GM06990 (cell line): Measurements from ENCODE around the gene FHIP1B.
"Not testable (repeated sequence)": the region's sequence is repeated elsewhere in the genome, so short reads cannot be mapped to it uniquely, and the experiment has no call there.

Experiments
- DNase-seq: peaks from one replicate; pipeline ENCODE4 v3.0.0-alpha.2; 2011; ENCODE audit not compliant: insufficient read length; ENCODE audit errors: extremely low read depth
- H3K27me3 ChIP-seq: replicated peaks from 2 replicates; pipeline ENCODE4 v1.6.0; 2011; ENCODE audit warnings: low read length; ENCODE audit not compliant: control insufficient read depth, insufficient read depth
- H3K36me3 ChIP-seq: 2 replicates; pipeline ENCODE4 v1.5.1; 2011; ENCODE audit warnings: low read length; ENCODE audit not compliant: control insufficient read depth, insufficient read depth
- H3K4me3 ChIP-seq: replicated peaks from 2 replicates; pipeline ENCODE4 v1.5.1; 2011; ENCODE audit warnings: low read depth, mild to moderate bottlenecking, control low read depth, low read length
- TF ChIP-seq, protein P1 (sequence below): IDR thresholded peaks from 2 replicates; pipeline ENCODE4 v1.5.1; 2011; ENCODE audit warnings: low read length, control low read depth, mild to moderate bottlenecking, inconsistent platforms; ENCODE audit not compliant: insufficient read depth, poor library complexity, severe bottlenecking

Gene FHIP1B

DNA sequence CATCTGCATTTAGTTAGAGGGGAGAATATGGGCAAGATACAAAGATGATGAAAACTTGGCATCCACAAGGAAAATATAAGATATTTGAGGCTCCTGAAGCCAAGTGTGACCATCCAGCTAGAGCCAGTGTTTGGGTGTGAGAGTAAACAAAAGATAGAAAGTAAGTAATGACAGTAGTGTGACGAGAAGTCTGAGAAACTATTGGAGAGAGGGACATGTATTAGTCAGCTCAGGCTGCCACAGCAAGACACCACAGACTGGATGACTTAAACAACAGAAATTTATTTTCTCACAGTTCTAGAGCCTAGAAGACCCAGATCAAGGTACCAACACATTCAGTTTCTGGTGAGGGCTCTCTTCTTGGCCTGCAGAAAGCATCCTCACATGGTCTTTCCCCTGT, 18.8 kb upstream of the FHIP1B start:
- no peaks in the 10 kb centered on the region for H3K36me3 ChIP-seq
- TF ChIP-seq, protein P1, sequence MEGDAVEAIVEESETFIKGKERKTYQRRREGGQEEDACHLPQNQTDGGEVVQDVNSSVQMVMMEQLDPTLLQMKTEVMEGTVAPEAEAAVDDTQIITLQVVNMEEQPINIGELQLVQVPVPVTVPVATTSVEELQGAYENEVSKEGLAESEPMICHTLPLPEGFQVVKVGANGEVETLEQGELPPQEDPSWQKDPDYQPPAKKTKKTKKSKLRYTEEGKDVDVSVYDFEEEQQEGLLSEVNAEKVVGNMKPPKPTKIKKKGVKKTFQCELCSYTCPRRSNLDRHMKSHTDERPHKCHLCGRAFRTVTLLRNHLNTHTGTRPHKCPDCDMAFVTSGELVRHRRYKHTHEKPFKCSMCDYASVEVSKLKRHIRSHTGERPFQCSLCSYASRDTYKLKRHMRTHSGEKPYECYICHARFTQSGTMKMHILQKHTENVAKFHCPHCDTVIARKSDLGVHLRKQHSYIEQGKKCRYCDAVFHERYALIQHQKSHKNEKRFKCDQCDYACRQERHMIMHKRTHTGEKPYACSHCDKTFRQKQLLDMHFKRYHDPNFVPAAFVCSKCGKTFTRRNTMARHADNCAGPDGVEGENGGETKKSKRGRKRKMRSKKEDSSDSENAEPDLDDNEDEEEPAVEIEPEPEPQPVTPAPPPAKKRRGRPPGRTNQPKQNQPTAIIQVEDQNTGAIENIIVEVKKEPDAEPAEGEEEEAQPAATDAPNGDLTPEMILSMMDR = no peak
- H3K27me3 ChIP-seq = no peaks in the 10 kb centered on the region; the same call in 1 of the 2 replicates
- no peak for DNase-seq
- no peak overlapping the region for H3K4me3 ChIP-seq

DNA sequence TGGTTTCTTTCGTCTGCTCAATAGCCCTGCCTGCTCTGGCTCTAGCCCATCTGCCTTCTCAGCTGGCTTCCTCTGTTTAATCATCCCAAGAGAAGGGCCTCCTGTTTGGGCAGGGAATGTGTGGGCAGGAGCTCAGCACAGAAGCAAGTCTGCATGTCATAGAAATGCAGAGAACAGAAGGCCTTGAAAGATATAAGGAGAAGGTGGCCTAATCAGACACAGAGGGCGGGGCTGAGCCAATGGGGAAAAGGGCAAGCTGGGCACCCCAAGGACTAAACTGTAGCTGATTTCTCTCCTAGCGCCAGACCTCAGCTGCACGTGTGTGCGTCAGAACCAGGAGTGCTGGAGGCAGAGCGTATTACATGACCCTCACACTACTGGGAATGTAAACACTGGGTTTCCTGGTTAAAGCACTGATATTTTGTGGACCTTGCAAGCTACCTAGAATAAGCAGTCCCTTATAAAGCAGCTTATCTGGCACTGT, 17.6 kb upstream of the FHIP1B start:
- no peaks in the 10 kb centered on the region for H3K36me3 ChIP-seq
- no peak overlapping the region for H3K4me3 ChIP-seq
- TF ChIP-seq, protein P1 = no peak
- DNase-seq = no peak
- H3K27me3 ChIP-seq = no peaks in the 10 kb centered on the region

DNA sequence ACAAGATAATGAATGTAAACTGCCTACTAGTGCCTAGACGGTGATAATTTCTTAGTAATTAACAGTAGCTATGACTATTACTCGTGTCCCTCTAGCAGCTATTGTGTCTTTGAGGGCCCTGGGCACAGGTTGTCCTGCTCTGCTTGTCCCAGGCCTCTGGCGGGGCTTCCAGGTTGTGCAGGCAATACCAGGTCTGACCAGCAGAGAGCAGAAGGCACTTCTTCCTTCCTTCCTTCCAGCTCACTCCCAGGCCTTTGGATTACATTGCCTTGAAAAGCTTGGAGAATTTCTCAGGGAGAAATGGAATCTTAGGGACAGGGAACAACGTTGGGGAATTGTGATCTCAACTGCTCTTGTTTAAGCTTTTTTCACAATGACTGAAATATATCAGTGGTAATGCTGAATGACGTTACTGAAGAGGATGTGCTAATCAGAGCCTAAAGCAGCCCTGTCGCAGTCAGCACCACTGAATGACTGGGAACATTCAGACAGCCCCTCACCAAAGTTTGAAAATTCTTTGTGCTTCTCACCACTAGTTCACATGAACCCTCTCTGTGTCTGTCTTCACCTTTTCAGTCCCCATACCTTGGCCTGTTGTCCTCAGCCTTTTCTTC, 16.8 kb upstream of the FHIP1B start:
- H3K36me3 ChIP-seq = no peaks in the 10 kb centered on the region
- H3K4me3 ChIP-seq = no peak overlapping the region
- DNase-seq = no peak
- TF ChIP-seq, protein P1 = peak; percentile 89
- H3K27me3 ChIP-seq = no peaks in the 10 kb centered on the region

DNA sequence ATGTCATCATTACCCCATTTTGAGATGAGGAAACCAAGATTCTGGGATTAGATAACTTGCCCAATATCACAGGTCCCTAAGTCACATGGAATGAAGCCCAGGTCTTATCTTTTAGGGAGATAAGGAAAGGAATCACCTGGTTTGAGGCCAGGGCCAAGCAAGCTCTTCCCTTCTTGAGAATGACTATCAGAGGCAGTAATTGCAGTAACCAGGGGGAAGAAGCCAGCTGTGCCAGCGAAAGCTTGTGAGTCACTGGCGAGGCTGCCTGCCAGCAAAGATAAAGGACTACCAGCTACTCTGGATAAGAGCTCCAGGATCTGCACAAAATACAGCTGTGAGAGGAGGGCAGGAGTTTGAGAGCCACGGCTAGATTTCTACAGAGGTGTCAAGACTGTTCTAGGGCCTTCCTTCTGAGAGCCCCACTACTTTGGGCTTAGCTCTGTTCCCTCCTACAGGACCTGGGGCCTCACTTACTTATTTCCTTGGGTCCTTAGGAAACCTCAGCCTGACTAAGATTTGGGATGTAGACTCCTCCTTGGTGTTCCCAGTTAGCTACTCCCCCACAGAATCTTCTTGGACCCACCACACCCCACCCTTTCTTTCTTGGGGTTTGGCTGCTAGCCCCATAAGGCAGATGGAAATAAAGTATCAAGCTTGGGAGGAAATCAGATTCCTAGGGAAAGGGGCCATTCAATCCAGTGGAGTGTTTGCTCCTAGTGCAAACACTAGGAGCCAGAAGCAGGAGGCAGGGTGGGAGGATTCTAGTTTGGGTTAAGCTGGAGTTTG, 15.5 kb upstream of the FHIP1B start:
- Histone ChIP-seq H3K4me3 (no peak overlapping the region), H3K27me3 (no peaks in the 10 kb centered on the region), H3K36me3 (no peaks in the 10 kb centered on the region)
- TF ChIP-seq, protein P1 = no peak
- no peak for DNase-seq

DNA sequence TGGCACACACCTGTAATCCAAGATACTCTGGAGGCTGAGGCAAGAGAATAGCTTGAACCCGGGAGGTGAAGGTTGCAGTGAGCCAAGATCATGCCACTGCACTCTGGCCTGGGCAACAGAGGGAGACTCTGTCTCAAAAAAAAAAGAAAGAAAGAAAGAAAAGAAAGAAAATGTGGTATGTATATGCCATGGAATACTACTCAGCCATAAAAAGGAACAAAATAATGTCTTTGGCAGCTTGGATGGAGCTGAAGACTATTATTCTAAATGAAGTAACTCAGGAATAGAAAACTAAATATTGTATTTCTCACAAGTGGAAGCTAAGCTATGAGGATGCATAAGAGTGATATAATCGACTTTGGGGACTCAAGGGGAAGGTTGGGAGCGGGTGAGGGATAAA, 14.5 kb upstream of the FHIP1B start:
- not testable (repeated sequence) for DNase-seq, H3K4me3 ChIP-seq, H3K27me3 ChIP-seq, H3K36me3 ChIP-seq

DNA sequence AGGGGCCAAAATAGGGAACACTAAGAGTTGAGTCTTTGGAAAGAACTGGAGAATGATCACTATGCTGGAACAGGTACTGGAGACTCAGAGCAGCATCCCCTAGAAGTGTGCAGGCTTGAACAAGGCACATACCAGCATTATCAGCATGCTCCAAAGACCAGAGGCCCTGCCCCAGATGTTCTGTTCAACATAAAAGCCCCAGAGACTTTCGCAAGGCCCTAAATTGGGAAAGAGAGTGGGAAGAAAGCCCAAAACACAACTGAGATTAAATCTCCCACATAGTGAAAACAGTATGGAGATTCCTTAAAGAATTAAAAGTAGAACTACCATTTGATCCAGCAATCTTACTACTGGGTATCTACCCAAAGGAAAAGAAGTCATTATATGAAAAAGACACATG, 13.8 kb upstream of the FHIP1B start:
- DNase-seq = no peak

More for the DNA sequence above, 13.8 kb upstream of the FHIP1B start:
- no peaks in the 10 kb centered on the region for H3K27me3 ChIP-seq
- H3K4me3 ChIP-seq = no peak overlapping the region
- TF ChIP-seq, protein P1 = no peak
- H3K36me3 ChIP-seq = no peaks in the 10 kb centered on the region
